Loucy (cell line): ENCODE results near the gene HPSE2.

Experiments used
- CTCF ChIP-seq: fragments of 200-600 bp; sonication (generic); conservative IDR thresholded peaks from 2 replicates; pipeline ENCODE4 v1.5.1; 2014; ENCODE audit warnings: mild to moderate bottlenecking, antibody characterized with exemption, low read length
- EZH2phosphoT487 ChIP-seq: fragments of 200-600 bp; IDR thresholded peaks from 2 replicates; pipeline ENCODE4 v1.6.1; 2018; ENCODE audit warnings: antibody characterized with exemption, mild to moderate bottlenecking, moderate library complexity, borderline replicate concordance

- TF ChIP-seq CTCF, result no peak
- TF ChIP-seq EZH2phosphoT487, result no peak
Measured at GRCh38 chr10:98438715-98439114, 796.9 kb downstream of the HPSE2 start.
